NCI-H128 (cell line): Measurements from ENCODE around the gene APEX1.

Experiments used
- DNase-seq: peaks from one replicate; lab custom pipeline; 2025; ENCODE audit not compliant: unreplicated experiment; lab: John Stamatoyannopoulos, UW

The APEX1 gene

GRCh38 chr14:20454516-20455354 lies at the start of gene APEX1, which contains the start of gene OSGEP:
Gene APEX1, plus strand, starts transcription at chr14:20455226. Its CDS starts 420 bp downstream, at chr14:20455646.
Gene OSGEP, minus strand, starts transcription at chr14:20454812. Its CDS starts 129 bp downstream, at chr14:20454683.
- DNase-seq: peak; percentile 98

DNA sequence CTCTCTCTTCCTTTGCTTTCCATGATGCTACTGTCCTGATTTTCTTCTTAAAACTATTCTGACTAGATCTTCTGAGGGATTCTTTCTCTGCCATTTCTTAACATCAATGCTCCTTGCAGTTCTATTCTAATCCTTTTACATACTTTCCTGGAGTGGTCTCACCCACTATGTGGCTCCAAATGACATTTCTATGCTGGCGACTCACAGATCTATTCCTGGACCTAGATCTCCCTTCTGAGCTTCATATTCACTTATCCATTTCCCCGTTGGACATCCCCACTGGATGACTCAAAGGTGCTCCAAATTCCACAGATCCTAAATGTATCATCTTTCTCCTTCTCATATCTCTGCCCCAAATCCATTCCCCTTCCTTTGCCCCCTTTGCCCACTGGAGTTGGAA lies 45.8 kb upstream of the APEX1 start:
- no peak for DNase-seq

DNA sequence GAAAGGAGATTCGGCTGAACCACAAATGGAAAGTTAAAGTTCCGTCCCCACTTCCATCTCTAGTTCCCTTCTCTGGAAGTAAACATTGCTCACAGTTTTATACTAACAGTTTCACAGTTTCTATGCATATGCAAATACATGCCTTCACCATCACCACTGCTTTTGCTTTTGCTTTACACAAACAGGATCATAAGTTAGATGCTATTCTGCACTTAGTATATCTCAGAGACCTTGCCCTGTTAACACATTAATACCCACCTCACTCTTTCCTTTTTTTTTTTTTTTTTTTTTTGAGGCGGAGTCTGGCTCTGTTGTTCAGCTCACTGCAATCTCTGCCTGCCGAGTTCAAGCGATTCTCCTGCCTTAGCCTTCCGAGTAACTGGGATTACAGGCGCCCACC lies 42.6 kb upstream of the APEX1 start:
- DNase-seq: no peak

- DNase-seq: peak; percentile 20
Measured at GRCh38 chr14:20412876-20413743, 41.9 kb upstream of the APEX1 start, which contains the start of gene TEP1. Gene TEP1, minus strand, starts transcription at chr14:20413501. Its CDS starts 5,062 bp downstream, at chr14:20408439.

DNA sequence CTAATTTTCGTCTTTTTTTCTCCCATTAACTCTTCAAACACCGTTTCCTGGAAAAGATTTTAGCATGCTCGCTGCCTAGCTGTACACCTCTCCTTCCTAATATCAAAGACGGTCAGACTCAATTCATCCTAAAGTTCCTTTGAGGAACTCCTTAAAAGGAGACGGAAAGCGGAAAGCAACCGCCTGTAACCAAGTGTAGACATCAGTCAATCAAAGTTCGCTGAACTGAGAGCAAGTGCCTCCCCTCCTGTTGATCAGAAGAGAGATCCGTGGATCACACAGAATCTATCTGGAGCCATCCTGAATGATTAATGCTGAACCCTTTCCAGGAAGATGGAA lies 41.3 kb upstream of the APEX1 start:
- DNase-seq: no peak

- DNase-seq: no peak
Measured at GRCh38 chr14:20415782-20416206, 39.2 kb upstream of the APEX1 start.

DNA sequence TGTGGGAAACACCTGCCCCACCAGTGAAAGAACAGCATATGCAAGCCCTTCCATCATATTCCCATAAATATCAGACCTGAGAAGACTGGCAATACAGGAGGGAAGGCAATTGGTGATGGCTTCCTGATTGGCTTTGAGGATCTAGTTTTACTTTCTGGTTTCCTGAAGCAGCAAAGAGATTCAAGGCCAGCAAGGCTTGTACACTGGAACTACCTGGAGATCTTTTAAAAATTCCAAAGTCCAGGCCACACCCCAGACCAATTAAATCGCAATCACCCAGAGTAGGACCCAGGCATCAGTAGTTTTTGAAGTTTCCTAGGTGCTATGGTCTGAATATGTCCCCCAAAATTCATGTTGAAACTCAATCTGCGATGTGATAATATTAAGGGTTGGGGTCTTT lies 38.8 kb upstream of the APEX1 start:
- DNase-seq: no peak

DNA sequence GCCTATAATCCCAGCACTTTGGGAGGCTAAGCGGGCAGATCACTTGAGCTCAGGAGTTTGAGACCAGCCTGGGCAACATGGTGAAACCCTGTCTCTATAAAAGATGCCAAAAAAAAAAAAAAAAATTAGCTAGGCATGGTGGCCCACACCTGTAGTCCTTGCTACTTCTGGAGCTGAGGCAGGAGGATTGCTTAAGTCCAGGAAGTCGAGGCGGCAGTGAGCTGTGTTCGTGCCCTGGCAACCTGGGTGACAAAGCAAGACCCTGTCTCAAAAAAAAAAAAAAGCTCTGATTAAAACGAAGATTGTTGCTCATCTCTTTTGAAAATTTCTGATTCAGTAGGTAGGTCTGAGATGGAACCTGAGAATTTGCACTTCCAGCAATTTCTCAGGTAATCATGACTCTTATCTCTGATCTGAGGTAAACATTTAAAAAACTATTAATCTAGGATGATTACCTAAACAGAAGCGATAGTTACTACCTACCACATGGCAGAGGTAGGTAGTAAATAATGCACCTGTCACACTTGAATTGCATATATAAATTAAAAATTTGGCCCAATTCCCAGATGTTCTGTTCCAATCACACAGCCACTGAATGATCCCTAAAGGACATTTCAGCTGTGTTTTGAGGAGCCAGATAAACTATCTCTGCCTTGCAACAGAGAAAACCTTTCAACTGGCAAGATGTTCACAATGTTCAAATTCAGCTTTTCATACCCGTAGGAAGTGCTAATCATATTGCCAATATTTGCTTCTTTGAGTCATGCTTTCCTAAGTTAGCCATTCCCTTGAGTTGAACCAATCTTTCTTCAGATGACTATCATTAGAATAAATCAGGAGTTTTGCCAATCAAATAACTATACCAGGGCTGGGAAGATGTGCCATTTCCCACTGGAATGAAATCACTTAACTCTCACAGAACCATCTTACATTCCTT lies 37.5 kb upstream of the APEX1 start:
- peak; percentile 48 for DNase-seq

GRCh38 chr14:20418501-20418909 lies 36.5 kb upstream of the APEX1 start:
- no peak for DNase-seq

GRCh38 chr14:20419419-20419818 lies 35.6 kb upstream of the APEX1 start:
- DNase-seq: no peak

DNA sequence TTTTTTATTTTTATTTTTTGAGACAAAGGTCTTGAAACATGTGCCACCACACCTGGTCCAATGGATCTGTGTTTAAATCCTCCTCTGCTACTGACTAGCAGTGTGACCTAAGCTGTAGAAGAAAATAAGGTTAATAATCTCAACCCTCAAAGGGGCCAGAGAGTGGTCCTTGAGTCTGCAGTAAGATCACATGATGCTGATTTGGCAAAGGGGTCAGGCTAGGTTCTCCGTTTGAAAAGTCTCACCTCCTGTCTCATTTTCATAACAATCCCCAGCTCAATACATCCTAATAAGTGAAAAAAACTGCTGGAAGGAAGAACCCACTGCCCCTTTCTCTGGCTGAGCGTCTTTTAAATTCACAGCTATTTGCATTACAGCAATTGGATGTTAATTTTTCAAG lies 33.8 kb upstream of the APEX1 start:
- no peak for DNase-seq

DNA sequence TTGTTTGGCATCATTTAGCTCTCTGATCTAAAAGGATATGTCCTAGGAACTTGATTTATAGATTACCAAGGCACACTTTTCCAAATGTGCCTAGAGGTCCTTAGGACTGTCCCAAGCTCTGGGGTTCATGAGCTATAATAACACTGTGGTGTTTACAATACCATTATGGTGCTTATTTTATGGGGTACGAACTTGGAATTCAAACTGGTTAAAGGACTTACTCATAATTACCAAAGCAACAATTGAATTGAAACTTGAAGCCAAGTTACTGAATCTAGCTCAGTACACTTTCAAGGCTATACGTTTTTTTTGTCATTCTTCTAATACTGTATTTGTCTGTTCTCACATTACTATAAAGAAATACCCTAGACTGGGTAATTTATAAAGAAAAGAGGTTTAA lies 32.1 kb upstream of the APEX1 start:
- no peak for DNase-seq

GRCh38 chr14:20424851-20425250 lies 30.2 kb upstream of the APEX1 start:
- no peak for DNase-seq

GRCh38 chr14:20427231-20428009 lies 27.6 kb upstream of the APEX1 start:
- DNase-seq: no peak

GRCh38 chr14:20428010-20428365 lies 27.0 kb upstream of the APEX1 start:
- DNase-seq: no peak

GRCh38 chr14:20428802-20429201 lies 26.2 kb upstream of the APEX1 start:
- no peak for DNase-seq

- no peak for DNase-seq
Measured at GRCh38 chr14:20429801-20430669, 25.0 kb upstream of the APEX1 start.

- DNase-seq: no peak
Measured at GRCh38 chr14:20434701-20435581, 20.1 kb upstream of the APEX1 start.
